Neuronal stem cell (in vitro differentiated cells): ENCODE results near the gene LMTK2.
A peak's percentile ranks its signal among the peaks of the same experiment; 100 is the strongest.

ENCODE experiments used
- DNase-seq: peaks from one replicate; pipeline ENCODE4 v3.0.0-alpha.2; 2013; ENCODE audit warnings: low spot score
- H2AFZ ChIP-seq: one replicate; pipeline ENCODE4 v1.6.1; 2013; ENCODE audit warnings: mild to moderate bottlenecking, low read length, inconsistent platforms
- H2AK5ac ChIP-seq: 2 replicates; pipeline ENCODE4 v1.6.1; 2013; ENCODE audit warnings: low read depth, mild to moderate bottlenecking, inconsistent platforms, low read length, moderate library complexity, mixed read lengths
- H2BK120ac ChIP-seq: 2 replicates; pipeline ENCODE4 v1.6.1; 2013; ENCODE audit warnings: low read depth, mild to moderate bottlenecking, inconsistent platforms, low read length, moderate library complexity, mixed read lengths
- H2BK12ac ChIP-seq: one replicate; pipeline ENCODE4 v1.6.1; 2013; ENCODE audit warnings: low read length, inconsistent platforms
- H2BK15ac ChIP-seq: 2 replicates; pipeline ENCODE4 v1.6.1; 2013; ENCODE audit warnings: mild to moderate bottlenecking, low read length, inconsistent platforms, mixed read lengths
- H2BK5ac ChIP-seq: one replicate; pipeline ENCODE4 v1.6.1; 2013; ENCODE audit warnings: inconsistent platforms, mild to moderate bottlenecking, low read length, moderate library complexity
- H3K14ac ChIP-seq: one replicate; pipeline ENCODE4 v1.6.1; 2013; ENCODE audit warnings: low read length, inconsistent platforms
- H3K18ac ChIP-seq: 2 replicates; pipeline ENCODE4 v1.6.1; 2013; ENCODE audit warnings: low read length, inconsistent platforms
- H3K23ac ChIP-seq: 2 replicates; pipeline ENCODE4 v1.6.1; 2013; ENCODE audit warnings: low read depth, mild to moderate bottlenecking, mixed read lengths, low read length, inconsistent platforms; ENCODE audit not compliant: poor library complexity
- H3K27ac ChIP-seq: replicated peaks from 3 replicates; pipeline ENCODE4 v1.5.1; 2013; ENCODE audit warnings: low read length, inconsistent platforms
- H3K27me3 ChIP-seq, 3 experiments: 2 replicates each; pipeline ENCODE4 v1.6.1; 2013; ENCODE audit warnings: low read length in 3 of 3, mild to moderate bottlenecking in 2 of 3, inconsistent platforms in 1 of 3, low read depth in 1 of 3, mixed read lengths in 1 of 3, moderate library complexity in 1 of 3; ENCODE audit not compliant: control insufficient read depth in 3 of 3, insufficient read depth in 3 of 3
- H3K36me3 ChIP-seq, 2 donors: replicated peaks in 1 of 2; 2 replicates each; pipeline ENCODE4 v1.6.1; 2013; ENCODE audit warnings: low read length in 2 of 2; ENCODE audit not compliant: control insufficient read depth in 2 of 2, insufficient read depth in 2 of 2
- H3K4ac ChIP-seq: 2 replicates; pipeline ENCODE4 v1.6.1; 2013; ENCODE audit warnings: inconsistent platforms, mild to moderate bottlenecking, low read length, moderate library complexity
- H3K4me1 ChIP-seq, 2 donors: 1 replicate in 1 of 2; 2 replicates in 1 of 2; pipeline ENCODE4 v1.6.1; 2013; ENCODE audit warnings: low read length in 2 of 2, low read depth in 1 of 2; ENCODE audit not compliant: control insufficient read depth in 2 of 2, insufficient read depth in 1 of 2
- H3K4me2 ChIP-seq: one replicate; pipeline ENCODE4 v1.6.1; 2013; ENCODE audit warnings: mild to moderate bottlenecking, low read length, inconsistent platforms; ENCODE audit not compliant: insufficient read depth, poor library complexity, severe bottlenecking
- H3K4me3 ChIP-seq, 2 donors: 2 replicates each; pipeline ENCODE4 v1.5.1; 2013; ENCODE audit warnings: low read length in 2 of 2, mild to moderate bottlenecking in 2 of 2, inconsistent platforms in 1 of 2, moderate library complexity in 1 of 2
- H3K79me1 ChIP-seq: one replicate; pipeline ENCODE4 v1.6.1; 2013; ENCODE audit warnings: low read depth, mild to moderate bottlenecking, inconsistent platforms, low read length, moderate library complexity
- H3K9ac ChIP-seq: one replicate; pipeline ENCODE4 v1.6.1; 2013; ENCODE audit warnings: mild to moderate bottlenecking, low read depth, low read length, inconsistent platforms; ENCODE audit not compliant: poor library complexity
- H3K9me3 ChIP-seq, 2 donors: replicated peaks in 1 of 2; 2 replicates each; pipeline versions ENCODE3 to v1.6.1; 2013; ENCODE audit warnings: low read length in 2 of 2, mild to moderate bottlenecking in 2 of 2, inconsistent platforms in 1 of 2, low read depth in 1 of 2, mixed read lengths in 1 of 2, moderate library complexity in 1 of 2; ENCODE audit not compliant: control insufficient read depth in 2 of 2, insufficient read depth in 1 of 2
- H4K8ac ChIP-seq: one replicate; pipeline ENCODE4 v1.6.1; 2013; ENCODE audit warnings: low read depth, mild to moderate bottlenecking, inconsistent platforms, low read length, moderate library complexity
- H4K91ac ChIP-seq: one replicate; pipeline ENCODE4 v1.6.1; 2013; ENCODE audit warnings: low read length, low read depth, mild to moderate bottlenecking, inconsistent platforms; ENCODE audit not compliant: poor library complexity
- WGBS, 2 donors: extraction: QIAGEN DNeasy Blood & Tissue Kit; methylation state at CpG; one replicate each; pipeline ENCODE4 v1.1.7; 2013; ENCODE audit warnings: missing lambda C conversion rate in 2 of 2, mixed read lengths in 1 of 2; ENCODE audit not compliant: insufficient read length in 2 of 2, insufficient replicate concordance in 1 of 2; ENCODE audit errors: extremely low coverage in 2 of 2; 5-methylcytosine and 5-hydroxymethylcytosine counted together

Gene LMTK2

DNA sequence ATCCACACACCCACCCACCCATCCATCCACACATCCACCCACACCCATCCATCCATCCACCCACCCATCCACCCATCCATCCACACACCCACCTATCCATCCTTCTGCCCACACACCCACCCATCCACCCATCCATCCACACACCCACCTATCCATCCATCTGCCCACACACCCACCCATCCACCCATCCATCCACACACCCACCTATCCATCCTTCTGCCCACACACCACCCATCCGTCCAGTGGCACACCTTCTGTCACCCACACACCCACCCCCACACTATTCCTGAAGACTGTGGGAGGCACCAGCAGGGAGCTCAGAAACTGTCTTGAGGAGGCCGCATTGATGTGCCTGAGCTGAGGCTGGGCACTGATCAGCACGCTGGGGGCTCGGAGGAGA, 136.3 kb downstream of the LMTK2 start:
- Histone ChIP-seq H3K14ac (no peak overlapping the region), H4K91ac (no peak overlapping the region), H2BK5ac (peak overlapping the region; percentile 66), H2BK120ac (no peak overlapping the region), H3K18ac (no peak overlapping the region), H3K4me2 (no peak overlapping the region), H2BK12ac (no peak overlapping the region), H3K79me1 (peaks cover 3% of the 10 kb centered on the region), H3K9ac (no peak overlapping the region), H3K4me1 (peaks cover 2 to 4% of the 10 kb centered on the region in 2 donors), H3K4ac (no peak overlapping the region), H2BK15ac (no peak overlapping the region), H3K23ac (no peak overlapping the region), H4K8ac (no peak overlapping the region), H3K4me3 (no peak overlapping the region), H3K36me3 (peaks cover 6 to 31% of the 10 kb centered on the region in 2 donors), H3K27me3 (no peaks in the 10 kb centered on the region), H3K9me3 (no peaks in the 10 kb centered on the region), H2AFZ (no peak overlapping the region), H3K27ac (no peak overlapping the region), H2AK5ac (no peak overlapping the region)
- WGBS, 2 donors = no CpG with 5 or more reads among the region's 4 CpGs
- no peak for DNase-seq

DNA sequence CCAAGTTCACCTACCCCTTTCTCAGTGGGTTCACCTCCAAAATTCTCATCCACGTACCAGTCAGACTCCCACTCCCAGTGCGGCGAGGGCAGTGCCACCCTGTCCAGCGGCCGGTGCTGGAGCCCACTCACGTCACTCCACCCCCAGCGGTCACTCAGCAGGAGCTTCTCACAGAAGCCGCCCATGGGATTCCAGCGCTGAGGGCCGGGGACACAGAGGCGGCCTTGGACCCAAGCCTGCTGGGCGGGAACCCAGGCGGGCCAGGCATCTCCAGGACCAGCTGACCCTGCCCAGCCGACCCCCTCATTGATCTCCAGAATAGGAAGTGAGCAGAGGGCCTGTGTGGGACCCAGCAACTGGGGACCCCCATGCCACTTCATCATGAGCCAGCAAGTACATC, 138.2 kb downstream of the LMTK2 start:
- Histone ChIP-seq H3K4me3 (no peak overlapping the region), H4K8ac (no peak overlapping the region), H3K4ac (no peak overlapping the region), H3K79me1 (no peaks in the 10 kb centered on the region), H3K9me3 (no peaks in the 10 kb centered on the region), H3K18ac (no peak overlapping the region), H2BK15ac (no peak overlapping the region), H3K27ac (no peak overlapping the region), H3K23ac (no peak overlapping the region), H3K27me3 (no peaks in the 10 kb centered on the region), H3K36me3 (peaks cover 5 to 18% of the 10 kb centered on the region in 2 donors), H3K4me2 (no peak overlapping the region), H2BK12ac (no peak overlapping the region), H4K91ac (no peak overlapping the region), H2AFZ (no peak overlapping the region), H3K4me1 (peaks cover 2 to 4% of the 10 kb centered on the region in 2 donors), H3K9ac (no peak overlapping the region), H3K14ac (no peak overlapping the region), H2AK5ac (no peak overlapping the region), H2BK120ac (no peak overlapping the region), H2BK5ac (no peak overlapping the region)
- DNase-seq = no peak
- WGBS, 2 donors = no CpG with 5 or more reads among the region's 14 CpGs

DNA sequence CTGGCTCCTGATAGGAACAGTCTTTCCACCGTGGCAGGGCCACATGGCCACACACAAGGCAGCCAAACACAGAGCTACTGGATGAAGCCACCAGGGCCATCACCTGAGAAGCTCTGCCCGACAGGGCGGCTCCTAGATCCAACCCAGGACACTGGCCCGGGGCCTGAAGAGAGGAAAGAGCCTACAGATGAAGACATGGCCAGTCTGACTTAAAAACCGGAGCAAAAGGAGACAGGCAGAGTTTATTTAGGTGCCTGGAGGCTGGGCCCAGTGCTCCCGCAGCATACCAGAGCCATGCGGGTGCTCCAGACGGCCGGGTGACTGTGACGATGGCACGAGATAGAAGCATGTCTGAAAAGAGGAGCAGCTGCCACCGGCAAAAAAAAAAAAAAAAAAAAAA, 141.5 kb downstream of the LMTK2 start:
- H4K91ac ChIP-seq = no peak overlapping the region
- no CpG with 5 or more reads among the region's 12 CpGs for WGBS, 2 donors
- DNase-seq = no peak
- no peak overlapping the region for H2AK5ac ChIP-seq
- no peak overlapping the region for H4K8ac ChIP-seq
- no peak overlapping the region for H3K18ac ChIP-seq
- no peak overlapping the region for H2BK15ac ChIP-seq
- no peaks in the 10 kb centered on the region for H3K9me3 ChIP-seq
- no peak overlapping the region for H3K23ac ChIP-seq
- no peak overlapping the region for H3K27ac ChIP-seq
- no peak overlapping the region for H2BK12ac ChIP-seq
- peaks cover 0 to 1% (median 0%) of the 10 kb centered on the region in 3 experiments for H3K27me3 ChIP-seq
- no peak overlapping the region for H3K4me2 ChIP-seq
- no peak overlapping the region for H2BK120ac ChIP-seq
- peaks cover 7% of the 10 kb centered on the region for H3K79me1 ChIP-seq
- H3K9ac ChIP-seq = no peak overlapping the region
- H3K4me3 ChIP-seq = no peak overlapping the region
- H3K36me3 ChIP-seq = peaks cover 3 to 6% of the 10 kb centered on the region in 2 donors
- no peak overlapping the region for H3K4ac ChIP-seq
- H2AFZ ChIP-seq = no peak overlapping the region
- H3K4me1 ChIP-seq = peaks cover 6 to 9% of the 10 kb centered on the region in 2 donors
- H3K14ac ChIP-seq = no peak overlapping the region
- no peak overlapping the region for H2BK5ac ChIP-seq

DNA sequence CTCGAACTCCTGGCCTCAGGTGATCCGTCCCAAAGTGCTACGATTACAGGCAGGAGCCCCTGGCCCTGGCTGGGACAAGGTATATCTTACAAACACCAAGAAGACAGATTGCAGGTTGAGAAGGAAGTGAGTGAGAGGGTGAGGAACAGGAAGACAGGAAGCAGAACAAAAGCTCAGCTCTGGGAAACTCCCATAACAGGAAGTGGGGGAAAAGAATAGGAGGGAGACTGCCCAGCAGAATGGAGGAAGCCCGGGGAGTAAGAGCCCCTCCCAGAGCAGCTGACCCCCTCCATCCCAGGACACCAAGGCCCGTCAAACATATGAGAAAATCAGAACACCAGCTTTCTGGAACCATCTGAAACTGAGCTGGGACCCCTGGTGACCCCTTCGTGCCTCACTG, 142.4 kb downstream of the LMTK2 start:
- peaks cover 2 to 6% of the 10 kb centered on the region in 2 donors for H3K36me3 ChIP-seq
- DNase-seq = no peak

More for the DNA sequence above, 142.4 kb downstream of the LMTK2 start:
- Histone ChIP-seq H2BK12ac (no peak overlapping the region), H3K23ac (no peak overlapping the region), H2BK120ac (no peak overlapping the region), H2AFZ (no peak overlapping the region), H3K4me2 (no peak overlapping the region), H3K27ac (no peak overlapping the region), H2BK15ac (no peak overlapping the region), H3K27me3 (peaks cover 0 to 1% (median 0%) of the 10 kb centered on the region in 3 experiments), H3K9me3 (no peaks in the 10 kb centered on the region), H3K18ac (no peak overlapping the region), H3K4me1 (peaks cover 6 to 12% of the 10 kb centered on the region in 2 donors), H3K79me1 (peaks cover 7% of the 10 kb centered on the region), H3K4ac (no peak overlapping the region), H4K8ac (no peak overlapping the region), H2BK5ac (no peak overlapping the region), H4K91ac (no peak overlapping the region), H3K4me3 (no peak overlapping the region), H3K9ac (no peak overlapping the region), H3K14ac (no peak overlapping the region), H2AK5ac (no peak overlapping the region)
- no CpG with 5 or more reads among the region's 6 CpGs for WGBS, 2 donors
